ENCODE measurements around the gene MTFP1.

DNA sequence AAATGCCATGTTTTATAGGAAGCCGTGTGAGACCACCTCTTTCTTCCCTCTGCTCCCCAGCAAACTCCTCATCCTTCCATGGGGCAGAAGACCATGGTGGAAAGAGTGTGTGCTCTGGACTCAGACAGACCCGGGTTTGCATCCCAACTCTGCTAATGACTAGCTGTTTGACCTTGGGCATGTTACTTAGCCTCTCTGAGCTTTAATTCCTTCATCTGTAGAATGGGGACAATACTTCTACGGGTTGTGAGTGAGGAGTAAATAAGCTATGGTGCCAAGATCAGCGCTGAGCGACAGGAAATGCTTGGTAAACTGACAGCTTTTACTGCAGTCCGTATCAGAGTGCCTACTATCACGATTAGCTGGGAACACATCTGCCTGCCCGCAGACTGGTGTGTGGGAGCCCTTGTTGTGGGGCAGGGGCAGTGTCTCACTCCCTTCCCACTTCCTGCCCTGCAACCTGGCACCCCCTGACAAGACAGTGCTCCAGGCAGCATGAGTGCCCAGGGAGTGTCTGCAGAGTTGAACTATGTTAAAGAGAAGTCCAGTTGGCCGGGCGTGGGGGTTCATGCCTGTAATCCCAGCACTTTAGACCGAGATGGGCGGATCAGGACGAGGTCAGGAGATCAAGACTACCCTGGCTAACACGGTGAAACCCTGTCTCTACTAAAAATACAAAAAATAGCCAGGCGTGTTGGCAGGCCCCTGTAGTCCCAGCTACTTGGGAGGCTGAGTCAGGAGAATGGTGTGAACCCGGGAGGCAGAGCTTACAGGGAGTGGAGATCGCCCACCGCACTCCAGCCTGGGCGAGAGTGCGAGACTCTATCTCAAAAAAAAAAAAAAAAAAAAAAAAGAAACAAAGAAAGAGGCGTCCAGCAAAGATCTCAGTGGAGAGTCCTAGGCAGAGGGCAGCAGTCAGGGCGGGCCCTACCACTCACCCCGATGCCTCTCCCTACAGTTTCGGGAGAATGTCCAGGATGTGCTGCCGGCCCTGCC, 26.6 kb upstream of the MTFP1 start:
- TF ChIP-seq, protein P1, sequence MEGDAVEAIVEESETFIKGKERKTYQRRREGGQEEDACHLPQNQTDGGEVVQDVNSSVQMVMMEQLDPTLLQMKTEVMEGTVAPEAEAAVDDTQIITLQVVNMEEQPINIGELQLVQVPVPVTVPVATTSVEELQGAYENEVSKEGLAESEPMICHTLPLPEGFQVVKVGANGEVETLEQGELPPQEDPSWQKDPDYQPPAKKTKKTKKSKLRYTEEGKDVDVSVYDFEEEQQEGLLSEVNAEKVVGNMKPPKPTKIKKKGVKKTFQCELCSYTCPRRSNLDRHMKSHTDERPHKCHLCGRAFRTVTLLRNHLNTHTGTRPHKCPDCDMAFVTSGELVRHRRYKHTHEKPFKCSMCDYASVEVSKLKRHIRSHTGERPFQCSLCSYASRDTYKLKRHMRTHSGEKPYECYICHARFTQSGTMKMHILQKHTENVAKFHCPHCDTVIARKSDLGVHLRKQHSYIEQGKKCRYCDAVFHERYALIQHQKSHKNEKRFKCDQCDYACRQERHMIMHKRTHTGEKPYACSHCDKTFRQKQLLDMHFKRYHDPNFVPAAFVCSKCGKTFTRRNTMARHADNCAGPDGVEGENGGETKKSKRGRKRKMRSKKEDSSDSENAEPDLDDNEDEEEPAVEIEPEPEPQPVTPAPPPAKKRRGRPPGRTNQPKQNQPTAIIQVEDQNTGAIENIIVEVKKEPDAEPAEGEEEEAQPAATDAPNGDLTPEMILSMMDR (IDR thresholded peaks at IDR 0.05; ENCODE audit: insufficient read depth, low read length, poor library complexity, severe bottlenecking) = no peak
- no peak for TF ChIP-seq EZH2phosphoT487 (conservative IDR thresholded peaks at IDR 0.05; ENCODE audit: low read length)
